Measurements from ENCODE around the gene RBM7. TPM values are rescaled to one million over a fixed set of nuclear protein-coding genes. Genes with fewer than 3 reads are reported as not detected.
A peak's percentile ranks its signal among the peaks of the same experiment; 100 is the strongest.

Gene RBM7
- polyA plus RNA-seq, 1 experiment, result 59.8 TPM

GRCh38 chr11:114395736-114396135 lies 4.7 kb upstream of the RBM7 start:
- TF ChIP-seq, protein P1, sequence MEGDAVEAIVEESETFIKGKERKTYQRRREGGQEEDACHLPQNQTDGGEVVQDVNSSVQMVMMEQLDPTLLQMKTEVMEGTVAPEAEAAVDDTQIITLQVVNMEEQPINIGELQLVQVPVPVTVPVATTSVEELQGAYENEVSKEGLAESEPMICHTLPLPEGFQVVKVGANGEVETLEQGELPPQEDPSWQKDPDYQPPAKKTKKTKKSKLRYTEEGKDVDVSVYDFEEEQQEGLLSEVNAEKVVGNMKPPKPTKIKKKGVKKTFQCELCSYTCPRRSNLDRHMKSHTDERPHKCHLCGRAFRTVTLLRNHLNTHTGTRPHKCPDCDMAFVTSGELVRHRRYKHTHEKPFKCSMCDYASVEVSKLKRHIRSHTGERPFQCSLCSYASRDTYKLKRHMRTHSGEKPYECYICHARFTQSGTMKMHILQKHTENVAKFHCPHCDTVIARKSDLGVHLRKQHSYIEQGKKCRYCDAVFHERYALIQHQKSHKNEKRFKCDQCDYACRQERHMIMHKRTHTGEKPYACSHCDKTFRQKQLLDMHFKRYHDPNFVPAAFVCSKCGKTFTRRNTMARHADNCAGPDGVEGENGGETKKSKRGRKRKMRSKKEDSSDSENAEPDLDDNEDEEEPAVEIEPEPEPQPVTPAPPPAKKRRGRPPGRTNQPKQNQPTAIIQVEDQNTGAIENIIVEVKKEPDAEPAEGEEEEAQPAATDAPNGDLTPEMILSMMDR (IDR thresholded peaks at IDR 0.05; ENCODE audit: low read depth, low read length), result peak; percentile 37
- H3K4me3 ChIP-seq (ENCODE audit: low read depth, low read length), result no peak overlapping the region
- H3K27me3 ChIP-seq (ENCODE audit: control insufficient read depth, insufficient read depth, low read length), result no peaks in the 10 kb centered on the region
- H3K9me3 ChIP-seq (ENCODE audit: control insufficient read depth, insufficient read depth, low read length), result no peaks in the 10 kb centered on the region
- no peak overlapping the region for H3K27ac ChIP-seq (ENCODE audit: low read depth, low read length)
- POLR2A ChIA-PET, result no interaction called here
- no peak for DNase-seq (ENCODE audit: low read depth, low spot score)
- CTCF ChIA-PET, result interaction anchor here (1.0 to 1.3 kb wide), 2 partner anchors 11 to 27 kb away, joined by 3 to 4 read pairs; no protein-coding TSS in a partner anchor

DNA sequence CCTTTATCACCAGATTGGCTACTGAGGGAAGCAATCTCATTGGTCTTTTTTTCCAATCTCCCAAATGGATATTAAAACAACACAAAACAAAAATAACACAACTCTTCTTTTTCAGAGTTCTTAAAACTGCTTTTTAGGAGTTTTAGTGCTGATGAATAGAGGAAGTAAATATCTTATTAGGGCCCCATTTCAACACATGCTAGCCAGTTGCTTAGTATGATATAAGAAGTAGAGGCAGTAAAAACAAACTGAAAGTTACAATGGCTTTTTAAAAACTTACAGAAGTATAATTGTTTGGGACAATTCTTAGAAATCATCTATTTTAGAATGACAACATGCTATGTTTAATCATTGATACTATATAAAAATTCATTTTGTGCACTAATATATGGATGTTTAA lies 3.5 kb upstream of the RBM7 start:
- ChIA-PET POLR2A (no interaction called here), CTCF (no interaction called here)
- H3K9me3 ChIP-seq (ENCODE audit: control insufficient read depth, insufficient read depth, low read length), result no peaks in the 10 kb centered on the region
- H3K27me3 ChIP-seq (ENCODE audit: control insufficient read depth, insufficient read depth, low read length), result no peaks in the 10 kb centered on the region
- no peak overlapping the region for H3K4me3 ChIP-seq (ENCODE audit: low read depth, low read length)
- TF ChIP-seq, protein P1 (IDR thresholded peaks at IDR 0.05; ENCODE audit: low read depth, low read length), result no peak
- no peak overlapping the region for H3K27ac ChIP-seq (ENCODE audit: low read depth, low read length)
- DNase-seq (ENCODE audit: low read depth, low spot score), result no peak

DNA sequence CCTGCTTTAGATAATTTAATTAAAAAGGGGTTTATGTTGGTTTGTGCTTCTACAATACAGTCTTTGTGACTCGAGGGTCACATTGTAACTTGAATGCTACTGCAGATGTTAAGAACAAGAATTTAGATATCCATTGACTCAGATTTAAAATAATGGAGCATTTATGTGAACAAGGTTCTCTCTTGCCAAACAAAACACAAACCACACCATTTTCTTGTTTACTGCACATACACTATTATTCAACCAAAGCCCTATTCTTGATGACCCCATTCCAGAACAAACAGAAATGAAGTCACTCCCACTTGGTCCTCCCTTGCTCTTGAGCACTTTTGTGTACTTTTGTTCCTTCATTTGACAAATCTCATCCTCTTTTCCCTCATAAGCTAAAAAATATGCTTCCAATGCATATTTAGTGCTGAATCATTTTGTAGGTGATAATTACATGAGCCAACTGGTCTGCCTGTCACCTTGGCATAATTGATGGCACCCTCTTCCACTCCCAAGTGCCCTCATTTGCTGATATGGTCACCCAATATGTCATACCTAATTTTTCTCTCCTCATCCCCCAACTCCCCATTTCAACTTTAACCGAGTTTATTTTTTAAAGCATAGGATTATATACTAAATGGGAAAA lies 3.0 kb upstream of the RBM7 start:
- Histone ChIP-seq H3K4me3 (ENCODE audit: low read depth, low read length) (no peak overlapping the region), H3K9me3 (ENCODE audit: control insufficient read depth, insufficient read depth, low read length) (no peaks in the 10 kb centered on the region), H3K27ac (ENCODE audit: low read depth, low read length) (no peak overlapping the region), H3K27me3 (ENCODE audit: control insufficient read depth, insufficient read depth, low read length) (no peaks in the 10 kb centered on the region)
- TF ChIP-seq, protein P1 (IDR thresholded peaks at IDR 0.05; ENCODE audit: low read depth, low read length), result no peak
- DNase-seq (ENCODE audit: low read depth, low spot score), result no peak
- ChIA-PET POLR2A (interaction anchor here (0.6 to 0.7 kb wide), 3 partner anchors 17 to 1302 kb away, joined by 4 to 5 read pairs (median 4); no protein-coding TSS in a partner anchor), CTCF (interaction anchor here (0.9 to 2.2 kb wide), 7 partner anchors 12 to 116 kb away, joined by 3 to 13 read pairs (median 3); no protein-coding TSS in a partner anchor)

DNA sequence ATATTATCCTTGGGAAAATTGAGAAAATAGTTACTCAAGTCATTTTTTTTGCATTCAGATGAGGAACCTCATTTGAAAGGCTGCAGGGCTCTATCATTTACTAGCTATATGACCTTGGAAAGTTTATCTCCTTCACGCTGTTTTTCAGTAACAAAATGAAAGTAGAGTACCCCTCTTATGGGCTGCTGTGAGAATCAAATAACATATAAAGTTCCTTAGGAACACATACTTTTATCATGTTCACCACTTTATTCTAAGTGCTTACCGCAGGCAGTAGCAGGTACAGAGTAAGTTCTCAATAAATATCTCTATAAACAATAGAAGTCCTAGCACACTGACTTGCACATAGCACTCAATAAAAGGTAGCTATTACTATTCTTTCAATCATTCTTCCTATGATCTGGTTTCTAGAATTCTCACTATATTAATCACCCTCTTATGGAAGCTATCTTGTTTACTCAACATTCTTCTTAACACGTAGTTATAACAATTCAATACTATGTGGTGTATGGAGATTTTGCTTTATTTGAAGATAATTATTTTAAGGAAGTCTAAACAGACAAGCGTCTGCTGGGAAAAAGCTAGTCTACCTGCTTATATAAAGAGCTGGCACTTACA lies 2.1 kb upstream of the RBM7 start:
- POLR2A ChIA-PET, result interaction anchor here (0.5 to 1.6 kb wide), 7 partner anchors 18 to 102 kb away, joined by 3 to 6 read pairs (median 4); partner anchors contain the start of genes NNMT and REXO2
- CTCF ChIA-PET, result interaction anchor here (0.9 to 2.2 kb wide), 7 partner anchors 13 to 117 kb away, joined by 3 to 13 read pairs (median 3); no protein-coding TSS in a partner anchor
- Histone ChIP-seq H3K4me3 (ENCODE audit: low read depth, low read length) (peak overlapping the region; percentile 93), H3K9me3 (ENCODE audit: control insufficient read depth, insufficient read depth, low read length) (no peaks in the 10 kb centered on the region), H3K27me3 (ENCODE audit: control insufficient read depth, insufficient read depth, low read length) (no peaks in the 10 kb centered on the region), H3K27ac (ENCODE audit: low read depth, low read length) (no peak overlapping the region)
- TF ChIP-seq, protein P1 (IDR thresholded peaks at IDR 0.05; ENCODE audit: low read depth, low read length), result no peak
- DNase-seq (ENCODE audit: low read depth, low spot score), result no peak
